TTC549 (cell line): ENCODE data around the gene CD52.

ENCODE experiments used
- FAIRE-seq: peaks from 2 replicates; lab custom pipeline; 2012; peaks lifted over from hg19 to GRCh38; lab: Jason Lieb, UNC

The CD52 gene

DNA sequence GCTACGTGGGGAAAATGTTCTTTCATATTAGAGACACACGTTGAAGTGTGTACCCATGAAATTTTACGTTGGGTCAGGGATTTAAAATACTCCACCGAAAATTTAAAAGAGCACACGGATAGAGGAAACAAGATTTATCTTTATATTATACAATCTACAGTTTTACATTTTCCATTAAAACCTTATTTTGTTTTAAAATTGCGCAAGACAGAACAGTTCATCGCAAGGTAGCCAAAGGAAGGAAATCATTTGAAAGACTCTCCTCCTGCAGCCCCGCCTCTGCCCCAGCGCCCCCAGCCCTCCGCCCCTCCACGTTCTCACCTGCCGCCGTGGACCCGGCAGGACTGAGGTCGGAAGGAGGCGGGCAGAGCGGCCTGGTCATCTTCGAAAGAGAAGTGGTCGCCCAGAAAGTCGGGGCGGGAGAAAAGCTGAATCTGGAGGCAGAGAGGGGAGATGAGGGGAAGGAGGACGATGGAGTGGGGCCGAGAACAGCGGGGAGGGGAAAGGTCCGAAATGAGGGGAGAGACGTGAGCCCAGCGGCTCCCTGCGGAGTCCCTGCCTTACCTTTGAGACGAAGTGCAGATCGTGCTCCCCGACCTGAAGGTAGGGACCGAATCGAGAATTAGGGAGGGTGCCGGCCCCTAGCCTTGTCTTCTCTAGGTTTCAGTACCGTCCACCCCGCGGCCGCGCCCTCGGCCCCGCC, 18.2 kb downstream of the CD52 start:
- no peak for FAIRE-seq

DNA sequence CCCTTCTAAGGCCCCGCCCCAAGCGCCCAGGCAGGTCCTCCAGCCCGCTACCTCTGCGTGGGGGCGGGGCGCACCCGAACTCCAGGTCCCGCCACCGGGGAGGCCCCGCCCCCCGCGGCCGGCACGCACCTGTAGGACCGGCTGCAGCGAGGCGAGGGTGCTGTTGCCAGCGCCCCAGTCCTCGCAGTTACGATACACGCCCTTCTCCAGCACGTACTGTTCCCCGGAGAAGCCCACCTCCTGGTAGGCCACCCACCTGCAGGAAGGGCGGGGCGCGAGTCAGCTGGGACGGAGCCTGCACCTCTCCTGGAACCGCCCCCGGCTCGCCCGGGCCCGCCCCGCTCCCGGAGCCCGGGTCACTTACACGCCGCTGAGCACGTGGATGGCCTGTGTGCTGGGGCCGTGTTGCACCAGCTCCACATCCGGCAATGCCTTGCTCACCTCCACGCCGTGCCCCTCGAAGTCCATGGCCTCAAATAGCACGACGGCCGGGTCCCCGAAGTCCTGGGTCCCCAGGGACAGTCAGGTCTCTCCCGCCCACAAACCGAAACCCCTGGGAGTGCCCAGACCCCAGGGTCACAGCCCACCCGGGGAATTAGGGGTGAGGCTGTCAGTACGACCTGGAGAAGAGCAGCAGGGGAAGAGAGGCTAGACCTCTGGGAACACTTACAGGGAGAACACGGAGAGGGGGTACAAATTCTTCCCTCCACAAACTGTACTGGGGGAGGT, 18.9 kb downstream of the CD52 start:
- no peak for FAIRE-seq

DNA sequence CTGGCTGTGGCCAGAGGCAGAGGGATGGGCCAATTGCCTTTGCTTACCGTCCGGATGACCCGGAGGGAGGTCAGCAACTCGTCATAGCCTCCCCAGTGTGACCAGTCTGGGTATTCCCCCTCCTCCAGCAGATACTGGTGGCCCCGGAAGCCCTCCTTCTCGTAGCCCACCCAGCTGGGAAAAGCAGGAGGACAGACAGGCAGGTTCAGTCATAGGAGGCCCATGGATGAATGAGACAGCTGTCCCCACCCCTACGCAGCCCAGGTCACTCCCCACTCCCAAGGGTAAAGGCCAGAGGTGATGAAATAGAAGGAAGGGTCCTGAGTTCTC, 19.4 kb downstream of the CD52 start:
- FAIRE-seq: no peak

DNA sequence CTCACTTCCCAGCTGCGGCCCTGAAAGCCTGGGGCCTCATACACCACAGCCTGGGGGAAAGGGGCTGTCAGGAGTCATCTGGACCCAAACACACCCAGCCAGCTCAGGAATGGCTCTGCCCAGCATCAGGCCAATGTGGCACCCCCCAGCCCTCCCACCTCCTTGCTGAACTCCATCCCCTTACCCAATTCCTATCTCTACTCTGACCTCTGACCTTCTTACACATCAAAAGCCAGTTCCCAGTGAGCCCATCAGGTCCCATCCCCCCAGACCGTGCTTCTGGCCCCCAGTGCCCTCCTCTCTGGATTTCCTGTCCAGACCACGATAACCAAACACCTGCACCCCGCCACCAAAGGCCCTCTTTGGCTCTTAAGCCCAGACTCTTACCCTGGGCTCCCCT, 19.9 kb downstream of the CD52 start:
- FAIRE-seq: no peak

DNA sequence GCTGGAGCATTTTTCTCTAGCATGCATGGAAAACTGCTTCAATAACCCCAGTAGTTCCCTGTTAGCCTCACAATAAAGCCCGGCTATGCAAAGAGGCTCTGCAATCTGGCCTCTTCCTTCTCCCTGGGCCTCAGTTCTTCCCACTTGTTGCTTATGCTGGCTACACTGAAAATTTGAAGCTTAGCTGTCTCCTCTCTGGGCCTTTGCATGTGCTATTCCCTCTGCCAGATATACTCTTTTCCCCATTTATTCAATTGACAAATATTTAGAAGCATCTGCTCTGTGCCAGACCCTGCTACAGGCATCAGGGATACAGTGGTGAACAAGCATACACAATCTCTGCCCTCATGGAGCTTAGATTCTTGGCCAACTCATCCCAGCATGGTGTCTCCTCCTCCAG, 20.9 kb downstream of the CD52 start:
- FAIRE-seq: no peak

DNA sequence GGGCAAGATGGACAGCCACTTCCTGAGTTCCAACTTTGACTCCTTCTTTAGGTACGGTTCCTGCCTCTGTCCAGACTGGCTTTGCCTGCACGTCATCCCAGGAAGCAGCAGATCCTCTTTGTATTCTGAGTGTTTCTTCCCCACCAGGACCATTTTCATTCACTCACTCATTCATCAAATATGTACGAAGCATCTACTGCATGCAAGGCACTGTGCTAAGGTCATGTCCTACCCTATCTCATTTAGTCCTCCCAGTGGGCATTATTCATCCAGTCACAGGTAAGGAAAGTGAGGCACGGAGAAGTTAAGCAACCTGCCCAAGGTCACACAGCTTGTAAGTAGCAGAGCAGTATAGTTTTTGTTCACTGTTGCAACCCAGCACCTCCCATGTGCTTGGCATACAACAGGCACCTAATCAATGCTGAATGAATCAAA, 22.3 kb downstream of the CD52 start:
- no peak for FAIRE-seq

DNA sequence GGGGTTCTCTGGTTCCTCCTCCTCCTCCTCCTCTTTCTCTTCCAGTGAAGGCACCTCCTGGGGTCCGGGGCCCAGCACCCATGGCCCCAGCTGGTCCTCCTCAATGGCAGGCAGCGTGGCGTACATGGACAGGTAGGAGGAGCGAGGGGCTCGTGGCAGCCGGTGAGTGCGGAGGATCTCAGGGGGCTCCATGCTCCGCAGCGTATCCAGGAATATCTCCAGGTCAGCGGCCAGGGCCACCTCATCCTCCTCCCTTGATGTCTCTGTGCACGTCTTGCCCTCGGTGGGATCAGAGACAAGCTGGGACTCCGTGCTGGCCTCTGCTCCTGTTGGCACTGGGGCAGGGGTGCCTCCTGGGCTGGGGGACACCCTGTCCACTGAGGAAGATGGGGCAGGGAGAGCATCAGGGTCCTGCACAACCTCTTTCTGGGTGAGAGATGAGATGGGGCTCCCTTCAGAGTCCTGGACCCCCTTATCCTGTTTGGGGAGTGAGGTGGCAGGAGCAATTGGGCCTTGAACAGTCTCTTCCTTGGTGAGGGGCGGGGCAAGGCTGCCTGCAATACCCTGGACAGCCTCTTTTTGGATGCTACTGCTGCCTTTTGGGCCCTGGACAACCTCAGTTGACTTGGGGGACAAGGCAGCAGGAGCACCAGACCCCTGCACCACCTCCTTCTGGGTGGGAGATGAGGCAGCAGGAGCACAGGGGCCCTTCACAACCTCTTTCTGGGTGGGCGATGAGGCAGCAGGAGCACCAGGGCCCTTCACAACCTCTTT, 26.6 kb downstream of the CD52 start:
- FAIRE-seq: no peak

- no peak for FAIRE-seq
Measured at GRCh38 chr1:26345718-26346117, 28.0 kb downstream of the CD52 start.

DNA sequence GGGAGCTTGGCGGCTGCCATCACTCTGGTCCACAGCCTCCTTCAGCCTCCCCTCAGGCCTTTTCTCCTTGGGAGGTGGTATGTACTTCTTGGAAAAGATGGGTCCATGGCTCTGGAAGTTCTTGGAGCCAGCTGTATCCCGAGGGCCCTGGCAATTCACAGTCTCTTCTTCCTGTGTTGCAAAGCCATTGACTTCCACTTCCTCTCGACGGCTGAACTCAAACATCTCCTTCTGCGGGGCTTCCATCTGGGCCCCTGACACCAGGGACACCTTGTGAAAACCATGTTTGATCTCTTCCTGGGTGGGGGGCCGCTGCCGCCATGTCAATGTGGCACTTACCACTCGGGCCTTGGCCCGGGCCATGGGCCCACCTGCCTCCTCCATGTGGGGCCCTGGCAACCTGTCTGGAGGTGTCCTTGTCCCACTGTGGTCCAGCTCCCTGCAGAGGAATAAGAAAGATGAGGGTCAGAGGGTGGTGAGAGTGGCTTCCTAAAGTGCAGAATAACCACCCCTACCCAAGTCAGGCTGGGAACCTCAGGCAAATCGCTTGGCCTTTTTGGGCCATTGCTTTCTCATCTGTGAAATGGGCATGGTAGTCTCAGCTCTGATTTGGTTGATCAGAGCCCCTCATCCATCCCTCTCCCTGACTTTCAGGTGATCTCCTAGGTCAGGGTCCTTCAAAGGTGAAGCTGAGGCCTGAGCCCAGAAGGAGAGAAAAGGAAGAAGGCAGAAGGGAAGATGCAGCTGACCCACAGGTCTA, 28.7 kb downstream of the CD52 start:
- FAIRE-seq: no peak

DNA sequence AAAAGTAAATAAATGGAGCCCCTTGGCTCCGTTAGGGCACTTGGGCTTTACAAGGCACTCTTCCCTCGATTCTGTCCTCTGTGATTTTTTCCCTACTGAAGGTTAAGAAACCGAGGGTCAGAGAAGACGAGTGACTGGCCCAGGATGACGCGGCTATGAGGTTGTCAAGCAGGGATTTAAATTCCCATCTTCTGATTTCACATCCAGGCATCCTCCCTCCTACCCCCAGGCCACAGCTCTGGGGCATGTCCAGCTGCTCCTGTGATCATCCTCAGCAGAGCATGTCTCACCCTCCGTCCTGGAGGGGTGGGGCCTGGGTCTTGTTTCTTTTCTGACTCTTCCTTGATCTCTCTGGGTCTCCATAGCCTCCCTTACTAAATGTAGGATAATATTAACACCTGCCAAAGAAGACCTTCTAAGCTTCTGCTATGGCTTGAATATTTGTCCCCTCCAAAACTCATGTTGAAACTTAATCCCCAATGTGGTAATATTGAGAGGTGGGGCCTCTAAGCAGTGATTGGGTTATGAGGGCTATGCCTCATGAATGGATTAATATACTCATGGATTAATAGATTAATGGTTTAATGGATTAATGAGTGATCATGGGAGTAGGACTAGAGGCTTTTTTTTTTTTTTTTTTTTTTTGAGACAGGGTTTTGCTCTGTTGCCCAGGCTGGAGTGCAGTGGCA, 31.6 kb downstream of the CD52 start:
- no peak for FAIRE-seq

DNA sequence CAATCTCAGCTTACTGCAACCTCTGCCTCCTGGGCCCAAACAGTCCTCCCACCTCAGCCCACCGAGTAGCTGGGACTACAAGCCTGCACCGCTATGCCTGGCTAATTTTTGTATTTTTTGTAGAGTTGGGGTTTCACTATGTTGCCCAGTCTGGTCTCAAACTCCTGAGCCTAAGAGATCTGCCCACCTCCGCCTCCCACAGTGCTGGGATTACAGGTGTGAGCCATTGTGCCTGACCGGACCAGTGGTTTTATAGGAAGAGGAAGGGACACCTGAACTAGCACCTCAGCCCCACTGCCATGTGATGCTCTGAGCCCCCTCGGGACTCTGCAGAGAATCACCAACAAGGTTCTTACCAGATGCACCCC, 32.1 kb downstream of the CD52 start:
- no peak for FAIRE-seq

DNA sequence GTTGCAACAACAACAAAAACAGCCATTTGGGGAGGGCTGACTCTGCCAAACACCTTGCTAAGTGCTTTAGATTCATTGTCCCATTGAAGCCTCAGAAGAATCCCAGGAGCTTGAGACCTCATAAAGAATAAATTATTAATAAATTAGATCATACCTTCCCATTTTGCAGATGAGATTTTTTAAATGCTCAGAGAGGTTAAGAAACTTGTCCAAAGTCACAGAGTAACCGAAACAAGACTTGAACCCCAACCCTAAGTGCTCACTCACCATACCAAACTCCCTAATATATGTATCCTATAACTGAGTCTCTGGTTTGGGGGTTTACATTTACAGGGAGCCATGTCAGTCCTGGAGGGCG, 32.6 kb downstream of the CD52 start:
- no peak for FAIRE-seq

- FAIRE-seq: no peak
Measured at GRCh38 chr1:26350701-26351589, 33.2 kb downstream of the CD52 start.

DNA sequence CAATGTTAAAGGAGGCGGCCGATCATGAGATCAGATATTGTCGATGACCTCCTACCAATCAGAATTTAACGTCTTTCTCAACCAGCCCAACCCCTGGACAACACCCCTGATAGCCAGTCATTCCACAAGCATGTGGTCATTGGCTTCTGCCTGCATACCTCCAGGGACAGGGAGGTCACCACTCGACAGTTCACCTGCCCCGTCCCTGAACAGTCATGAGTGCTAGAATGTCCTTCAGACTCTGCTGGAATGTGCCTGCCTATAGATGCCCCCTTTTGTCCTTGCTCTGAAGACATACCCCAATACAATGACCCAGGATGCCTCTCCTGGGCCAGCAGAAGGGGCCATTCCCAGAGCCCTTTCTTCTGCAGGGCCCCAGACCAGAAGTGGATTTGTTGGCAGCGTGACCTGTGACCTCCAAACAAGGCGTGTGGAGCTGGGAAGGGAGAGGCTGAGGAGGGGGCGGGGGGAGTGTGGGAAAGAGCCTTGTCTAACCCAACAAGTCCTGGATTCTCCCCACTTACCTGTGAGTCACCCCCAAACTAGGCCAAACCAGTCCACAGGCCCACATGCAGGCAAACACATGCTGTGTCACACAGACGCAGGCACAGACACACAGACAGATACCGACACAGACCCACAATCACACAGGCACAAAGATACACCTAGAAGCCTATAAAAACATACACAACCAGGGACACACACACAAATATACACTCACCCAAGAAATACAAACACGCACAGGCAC, 34.0 kb downstream of the CD52 start:
- no peak for FAIRE-seq

- FAIRE-seq: no peak
Measured at GRCh38 chr1:26352338-26352679, 34.6 kb downstream of the CD52 start.

DNA sequence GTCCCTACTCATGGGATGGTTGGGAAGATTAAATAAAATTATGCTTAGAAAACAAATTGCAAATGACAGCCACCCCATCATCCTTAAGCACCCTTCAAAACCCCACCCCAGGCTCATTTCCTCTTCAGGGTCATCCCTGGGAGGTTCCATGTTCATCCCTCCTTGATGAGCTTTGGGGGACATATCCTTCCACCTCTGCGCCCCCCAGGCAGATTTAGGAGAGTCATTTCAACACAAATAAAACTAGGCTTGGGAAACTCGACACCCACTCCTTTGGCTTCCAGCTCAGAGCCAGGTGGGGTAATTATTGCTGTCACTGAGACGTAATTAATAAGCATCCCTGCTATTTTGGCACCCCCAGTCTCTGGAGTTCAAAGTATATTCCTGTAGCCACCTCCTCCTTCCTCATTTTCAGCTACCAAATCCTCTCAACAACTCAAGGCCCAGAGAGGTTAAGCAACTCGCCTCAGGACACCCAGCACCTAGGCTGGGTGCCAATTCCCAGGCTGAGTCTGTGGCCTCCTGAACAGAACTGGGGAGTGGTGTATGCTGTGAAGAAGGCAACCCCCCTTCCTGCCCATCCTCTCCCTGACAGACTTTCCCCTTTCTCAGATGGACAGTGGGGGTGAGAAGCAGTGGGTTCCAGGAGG, 35.6 kb downstream of the CD52 start:
- no peak for FAIRE-seq

DNA sequence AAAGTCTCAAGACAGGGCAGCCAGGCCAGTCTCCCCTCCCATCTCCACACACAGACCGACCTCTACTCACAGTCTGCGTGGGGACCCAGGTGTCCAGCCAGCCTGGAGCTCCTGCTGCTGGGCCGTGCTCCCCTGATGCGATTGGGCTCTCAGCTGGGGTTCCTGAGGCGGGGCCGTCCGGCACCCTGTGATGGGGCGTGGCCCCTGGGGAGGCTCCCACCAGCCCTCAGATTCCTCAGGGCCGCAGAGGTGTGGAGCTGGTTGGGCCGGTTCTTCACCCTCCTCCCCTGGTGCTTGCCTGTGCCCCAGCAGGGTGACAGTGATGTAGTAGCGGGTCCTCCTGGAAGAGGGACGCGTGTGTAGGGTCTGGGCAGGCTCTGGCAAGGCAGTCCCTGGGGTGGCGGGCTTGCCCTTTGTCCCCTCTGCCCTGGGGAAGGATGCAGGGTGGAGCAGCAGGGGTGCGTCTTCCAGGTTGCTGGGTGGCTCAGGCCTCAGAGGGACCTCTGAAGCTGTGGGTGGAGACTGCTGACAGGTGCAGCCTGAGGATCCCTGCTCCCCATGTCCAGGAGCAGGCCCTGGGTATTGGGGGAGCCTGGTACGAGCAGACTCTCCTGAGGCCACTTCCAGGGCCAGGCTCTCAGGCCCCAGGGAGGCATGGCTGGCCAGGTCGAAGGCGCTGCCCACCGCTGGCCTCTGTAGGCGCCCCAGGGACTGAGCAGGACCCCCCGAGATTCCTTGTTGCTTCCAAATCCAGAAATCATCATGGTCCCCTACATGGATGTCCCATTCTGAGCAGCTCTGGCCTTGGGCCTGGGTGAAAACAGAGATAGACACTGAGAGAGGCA, 36.4 kb downstream of the CD52 start, which contains the start of gene CRYBG2:
Gene CRYBG2 (minus strand): TSS at position 155 of the 845 bp plus-strand sequence. CDS start 7,473 bp downstream, outside the sequence.
- FAIRE-seq: no peak

- FAIRE-seq: no peak
Measured at GRCh38 chr1:26354972-26355371, 37.2 kb downstream of the CD52 start.

GRCh38 chr1:26356106-26356505, 38.3 kb downstream of the CD52 start:
- no peak for FAIRE-seq
